ENCODE data around the gene ATF4.
A peak's percentile ranks its signal among the peaks of the same experiment; 100 is the strongest.

Gene ATF4

DNA sequence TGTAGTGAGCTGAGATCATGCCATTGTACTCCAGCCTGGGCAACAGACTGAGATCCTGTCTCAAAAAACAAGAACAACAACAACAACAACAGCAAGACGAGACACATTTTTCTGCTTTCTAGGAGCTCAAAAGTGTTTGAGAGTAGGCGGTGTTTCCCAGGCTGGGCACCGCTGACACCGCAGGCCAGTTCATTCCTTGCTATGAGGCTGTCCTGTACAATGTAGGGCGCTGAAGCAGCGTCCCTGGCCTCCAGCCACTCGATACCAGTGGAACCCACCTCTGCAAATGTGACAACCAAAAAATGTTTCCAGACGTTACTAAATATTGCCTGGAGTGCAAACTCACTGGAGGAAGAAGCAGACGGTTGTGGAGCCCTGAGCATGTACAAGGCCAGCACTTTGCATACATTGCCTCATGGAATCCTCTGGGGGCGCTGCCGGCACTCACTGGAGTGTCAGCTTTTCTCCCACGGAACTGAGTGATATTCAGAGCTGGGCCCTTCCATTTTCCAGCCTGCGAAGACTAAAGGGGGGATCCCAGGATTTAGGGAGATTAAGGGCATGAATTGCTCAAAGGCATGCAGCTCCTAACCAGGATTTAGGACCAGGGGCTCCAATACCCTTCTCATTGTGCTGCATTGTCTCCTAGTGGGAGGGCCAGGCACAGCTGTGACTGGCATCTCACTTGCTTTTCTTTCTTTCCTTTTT, 24.1 kb upstream of the ATF4 start:
- DNase-seq (ENCODE audit: insufficient read length, low spot score) (no peak), FAIRE-seq (peak; percentile 88)
- TF ChIP-seq POU2F2 (IDR thresholded peaks at IDR 0.05; ENCODE audit: low read depth, low read length) (peak; percentile 90; the same call in 1 of the 2 replicates), POLR2AphosphoS5 (IDR thresholded peaks at IDR 0.05; ENCODE audit: low read depth, low read length) (no peak)

DNA sequence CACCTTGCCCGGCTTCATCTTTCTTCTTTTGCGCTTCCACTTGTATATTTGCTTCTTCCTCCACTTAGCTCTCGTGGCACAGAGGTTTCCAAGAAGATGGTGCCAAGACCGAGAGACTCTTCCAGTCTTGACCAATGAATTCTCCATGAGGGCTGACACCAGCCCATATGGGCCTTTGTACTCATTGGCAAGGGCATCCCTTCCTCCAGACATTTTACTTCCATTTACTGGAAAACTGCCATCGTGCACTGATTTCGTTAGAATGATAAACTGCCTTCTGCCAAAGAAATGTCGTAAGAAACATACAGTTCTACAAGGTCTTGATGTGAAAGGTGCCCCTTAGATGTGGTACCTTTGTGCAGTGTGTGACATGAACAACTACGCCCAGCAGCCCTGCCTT, 22.9 kb upstream of the ATF4 start:
- TF ChIP-seq POLR2A (IDR thresholded peaks at IDR 0.05; ENCODE audit: low read depth, low read length) = no peak
- TF ChIP-seq TAF1 (IDR thresholded peaks at IDR 0.05; ENCODE audit: low read depth, low read length) = no peak
- TF ChIP-seq POU2F2 (IDR thresholded peaks at IDR 0.05; ENCODE audit: low read depth, low read length) = no peak
- TF ChIP-seq PAX5 (IDR thresholded peaks at IDR 0.05; ENCODE audit: insufficient read depth, low read length, severe bottlenecking) = no peak
- TF ChIP-seq POLR2AphosphoS5 (IDR thresholded peaks at IDR 0.05; ENCODE audit: low read depth, low read length) = no peak
- TF ChIP-seq SPI1 (IDR thresholded peaks at IDR 0.05; ENCODE audit: low read depth, low read length) = no peak
- no peak for FAIRE-seq
- DNase-seq (ENCODE audit: insufficient read length, low spot score) = no peak

DNA sequence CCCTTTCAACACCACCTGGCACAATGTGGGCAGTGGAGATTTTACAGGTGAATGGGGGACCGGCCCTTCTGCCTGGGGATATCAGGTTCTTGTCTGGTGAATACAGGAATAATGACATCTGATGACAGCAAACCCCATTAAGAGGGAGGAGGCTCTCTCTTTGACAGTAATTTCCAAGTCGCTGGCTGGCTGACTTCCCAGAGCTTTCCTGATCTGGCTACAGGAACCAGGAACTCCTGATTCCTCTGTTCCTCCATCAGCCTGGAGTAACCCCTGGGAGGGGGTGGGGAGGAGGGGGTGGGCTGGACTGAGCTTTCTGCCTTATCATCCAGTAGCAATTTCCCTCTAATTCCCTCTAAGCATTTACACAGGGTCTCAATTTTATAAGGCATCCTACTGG, 22.0 kb upstream of the ATF4 start:
- TF ChIP-seq SPI1 (IDR thresholded peaks at IDR 0.05; ENCODE audit: low read depth, low read length) (no peak), POLR2AphosphoS5 (IDR thresholded peaks at IDR 0.05; ENCODE audit: low read depth, low read length) (no peak), TAF1 (IDR thresholded peaks at IDR 0.05; ENCODE audit: low read depth, low read length) (no peak), POU2F2 (IDR thresholded peaks at IDR 0.05; ENCODE audit: low read depth, low read length) (no peak), PAX5 (IDR thresholded peaks at IDR 0.05; ENCODE audit: insufficient read depth, low read length, severe bottlenecking) (no peak), POLR2A (IDR thresholded peaks at IDR 0.05; ENCODE audit: low read depth, low read length) (no peak)
- DNase-seq (ENCODE audit: insufficient read length, low spot score) (no peak), FAIRE-seq (no peak)

DNA sequence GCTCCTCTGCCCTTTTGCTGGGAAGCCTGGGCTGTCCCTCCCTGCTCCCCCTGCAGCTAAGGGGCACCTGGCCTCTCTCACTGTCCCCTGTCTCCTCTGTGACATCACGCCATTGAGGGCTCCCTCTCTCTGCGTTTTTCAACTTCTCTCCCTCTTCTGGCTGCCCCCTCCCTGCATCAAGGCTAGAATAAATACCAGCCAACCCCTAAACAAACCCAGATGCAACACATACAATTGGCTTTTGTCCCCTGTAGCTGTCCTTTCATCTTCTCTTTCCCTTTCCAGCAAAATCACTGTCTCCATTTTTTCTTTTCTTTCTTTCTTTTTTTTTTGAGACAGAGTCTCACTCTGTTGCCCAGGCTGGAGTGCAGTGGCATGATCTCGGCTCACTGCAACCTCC, 21.6 kb upstream of the ATF4 start:
- TF ChIP-seq POLR2AphosphoS5 (IDR thresholded peaks at IDR 0.05; ENCODE audit: low read depth, low read length) (no peak), TAF1 (IDR thresholded peaks at IDR 0.05; ENCODE audit: low read depth, low read length) (no peak)
- FAIRE-seq = no peak
- DNase-seq (ENCODE audit: insufficient read length, low spot score) = no peak

DNA sequence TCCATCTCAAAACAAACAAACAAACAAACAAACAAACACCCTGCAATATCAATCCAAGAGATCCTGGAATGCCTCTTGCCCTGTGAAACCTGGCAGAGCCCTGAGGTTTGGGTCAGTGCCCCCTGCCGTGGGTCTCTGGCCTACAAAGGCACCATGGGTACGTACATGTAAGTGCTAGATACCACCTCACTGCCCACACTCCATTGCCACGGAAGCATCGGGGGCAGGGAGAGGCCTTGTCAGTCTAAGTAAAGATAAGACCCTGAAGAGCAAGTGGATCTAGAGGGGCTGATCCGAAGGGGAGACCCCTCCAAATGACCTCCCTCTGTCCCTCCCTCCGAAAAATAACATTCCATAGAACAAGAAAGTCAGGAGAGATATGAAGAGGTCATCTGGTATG, 20.3 kb upstream of the ATF4 start:
- TF ChIP-seq TAF1 (IDR thresholded peaks at IDR 0.05; ENCODE audit: low read depth, low read length) (no peak), POLR2A (IDR thresholded peaks at IDR 0.05; ENCODE audit: low read depth, low read length) (no peak), POU2F2 (IDR thresholded peaks at IDR 0.05; ENCODE audit: low read depth, low read length) (no peak), SPI1 (IDR thresholded peaks at IDR 0.05; ENCODE audit: low read depth, low read length) (no peak), POLR2AphosphoS5 (IDR thresholded peaks at IDR 0.05; ENCODE audit: low read depth, low read length) (no peak), PAX5 (IDR thresholded peaks at IDR 0.05; ENCODE audit: insufficient read depth, low read length, severe bottlenecking) (no peak)
- FAIRE-seq = no peak

DNA sequence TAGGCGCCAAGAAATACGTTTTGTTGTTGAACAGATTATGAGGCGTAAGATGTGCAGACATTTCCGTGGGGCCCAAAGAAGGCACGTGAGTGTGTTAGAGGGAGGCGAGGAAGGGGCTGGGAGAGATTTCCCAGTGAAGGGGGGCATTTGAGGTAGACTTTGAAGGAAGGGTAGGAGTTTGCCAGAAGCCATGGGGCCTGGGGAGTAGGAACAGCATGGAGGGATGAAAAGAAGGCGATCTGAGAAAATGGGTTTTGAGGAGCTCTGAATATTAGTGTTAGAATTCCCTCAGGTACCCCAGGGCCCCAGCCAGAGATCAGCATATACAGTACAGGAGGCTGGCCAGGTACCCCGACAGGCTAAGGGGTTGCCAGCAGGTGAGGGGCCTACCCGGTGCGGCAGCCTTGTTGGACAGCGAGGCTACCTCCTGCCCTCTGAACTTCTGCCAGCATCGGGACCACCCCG, 18.7 kb upstream of the ATF4 start:
- no peak for DNase-seq (ENCODE audit: insufficient read length, low spot score)
- no peak for FAIRE-seq
- no peak for TF ChIP-seq SPI1 (IDR thresholded peaks at IDR 0.05; ENCODE audit: low read depth, low read length)
- no peak for TF ChIP-seq PAX5 (IDR thresholded peaks at IDR 0.05; ENCODE audit: insufficient read depth, low read length, severe bottlenecking)
- no peak for TF ChIP-seq TAF1 (IDR thresholded peaks at IDR 0.05; ENCODE audit: low read depth, low read length)
- TF ChIP-seq POU2F2 (IDR thresholded peaks at IDR 0.05; ENCODE audit: low read depth, low read length) = no peak
- no peak for TF ChIP-seq POLR2AphosphoS5 (IDR thresholded peaks at IDR 0.05; ENCODE audit: low read depth, low read length)
- no peak for TF ChIP-seq POLR2A (IDR thresholded peaks at IDR 0.05; ENCODE audit: low read depth, low read length)

More for the DNA sequence above, 20.3 kb upstream of the ATF4 start:
- DNase-seq (ENCODE audit: insufficient read length, low spot score) = no peak

DNA sequence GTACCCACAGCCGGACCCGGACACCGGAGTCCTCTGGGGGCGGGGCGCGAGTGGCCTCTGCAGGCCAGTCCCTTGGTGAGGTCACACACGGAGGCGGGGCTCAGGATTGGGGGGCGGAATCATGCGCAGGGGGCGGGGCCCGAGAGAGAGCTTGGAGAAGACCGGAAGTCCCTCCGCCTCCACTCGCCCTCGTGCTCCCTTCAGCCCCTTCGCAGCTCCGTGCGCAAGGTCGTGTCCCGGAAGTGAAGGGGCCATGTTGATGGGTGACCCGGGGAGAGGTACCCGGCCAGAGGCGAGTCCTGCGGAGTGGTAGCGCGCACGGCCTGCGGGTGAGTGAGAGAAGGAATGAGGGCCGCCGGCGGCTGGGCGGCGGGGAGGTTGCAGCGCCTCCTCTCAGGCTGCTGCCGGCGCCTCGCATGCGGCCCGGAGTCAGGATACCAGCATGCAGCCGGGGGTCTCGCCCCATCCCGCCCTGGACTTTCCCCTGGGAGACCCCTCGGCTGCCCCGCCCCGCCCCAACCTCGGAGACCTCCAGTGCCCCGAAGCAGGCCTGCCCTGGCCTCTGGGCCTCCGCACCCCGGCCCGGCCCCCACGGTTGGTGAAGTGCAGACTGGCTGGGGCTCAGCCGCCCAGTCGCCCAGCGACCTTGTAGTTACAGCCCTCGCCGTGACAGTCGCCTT, 18.1 kb upstream of the ATF4 start, which contains the start of gene MIEF1:
Gene MIEF1 (plus strand): TSS at position 182 of the 680 bp plus-strand sequence. CDS start 9,005 bp downstream, outside the sequence.
- FAIRE-seq (peak; percentile 99), DNase-seq (ENCODE audit: insufficient read length, low spot score) (peak; percentile 99)
- peak; percentile 84 for TF ChIP-seq POLR2A (IDR thresholded peaks at IDR 0.05; ENCODE audit: low read depth, low read length)
- TF ChIP-seq PAX5 (IDR thresholded peaks at IDR 0.05; ENCODE audit: insufficient read depth, low read length, severe bottlenecking) = no peak
- peak; percentile 65; the same call in 1 of the 2 replicates for TF ChIP-seq TAF1 (IDR thresholded peaks at IDR 0.05; ENCODE audit: low read depth, low read length)
- TF ChIP-seq SPI1 (IDR thresholded peaks at IDR 0.05; ENCODE audit: low read depth, low read length) = 0 out of 2 replicates have a peak, but pooled peaks have one; percentile 26
- peak; percentile 38; the same call in 1 of the 2 replicates for TF ChIP-seq POU2F2 (IDR thresholded peaks at IDR 0.05; ENCODE audit: low read depth, low read length)
- TF ChIP-seq POLR2AphosphoS5 (IDR thresholded peaks at IDR 0.05; ENCODE audit: low read depth, low read length) = peak; percentile 85

DNA sequence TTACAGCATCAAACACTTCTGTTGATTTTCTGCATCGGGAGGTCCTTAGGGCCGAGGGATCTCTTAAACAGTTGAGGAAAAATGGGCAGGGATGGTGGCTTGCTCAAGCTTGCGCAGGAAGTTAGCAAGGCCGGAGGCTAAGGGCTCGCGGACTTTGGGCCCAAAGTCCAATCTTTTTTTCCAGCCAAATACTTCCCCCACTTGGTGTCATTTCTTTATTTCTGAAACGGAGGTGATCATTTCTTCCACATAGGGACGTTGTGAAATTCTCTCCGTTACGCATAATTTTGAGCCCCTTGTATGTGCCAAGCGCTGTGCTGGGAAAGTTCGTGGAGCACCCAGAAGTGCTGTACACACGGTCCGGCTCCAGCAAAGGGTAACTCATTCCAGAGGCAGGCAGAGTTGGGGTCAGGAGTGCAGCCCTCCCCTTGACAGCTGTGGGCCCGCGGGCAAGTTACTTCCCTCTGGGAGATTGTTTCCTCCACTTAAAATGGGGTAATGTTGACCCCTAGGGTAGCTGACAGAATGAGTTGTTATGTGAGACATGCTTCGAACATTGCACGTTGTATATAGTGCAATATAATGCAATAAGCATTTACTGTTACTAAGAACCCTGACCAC, 17.5 kb upstream of the ATF4 start:
- no peak for DNase-seq (ENCODE audit: insufficient read length, low spot score)

DNA sequence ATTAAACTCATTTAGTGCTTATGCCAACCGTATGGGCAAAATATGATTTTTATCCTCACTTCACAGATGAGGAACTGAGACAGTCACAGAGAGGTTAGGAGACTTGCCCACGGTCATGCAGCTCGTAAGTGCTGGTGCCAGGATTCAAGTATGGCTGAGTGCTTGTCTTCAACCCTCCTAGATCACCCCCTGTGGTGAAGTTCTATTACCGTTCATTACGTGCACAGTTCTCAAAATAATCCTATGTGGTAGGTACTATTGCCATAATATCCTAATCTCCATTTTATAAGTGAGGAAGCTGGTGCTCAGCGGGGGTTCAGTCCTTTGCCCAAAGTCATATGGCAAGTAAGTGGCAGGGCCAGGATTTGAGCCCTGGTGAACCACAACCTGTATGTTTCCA, 16.7 kb upstream of the ATF4 start:
- no peak for DNase-seq (ENCODE audit: insufficient read length, low spot score)
- TF ChIP-seq SPI1 (IDR thresholded peaks at IDR 0.05; ENCODE audit: low read depth, low read length) = peak; percentile 46
- no peak for TF ChIP-seq PAX5 (IDR thresholded peaks at IDR 0.05; ENCODE audit: insufficient read depth, low read length, severe bottlenecking)
- peak; percentile 77 for FAIRE-seq

More for the DNA sequence above, 17.5 kb upstream of the ATF4 start:
- TF ChIP-seq TAF1 (IDR thresholded peaks at IDR 0.05; ENCODE audit: low read depth, low read length) = no peak
- TF ChIP-seq PAX5 (IDR thresholded peaks at IDR 0.05; ENCODE audit: insufficient read depth, low read length, severe bottlenecking) = no peak
- no peak for TF ChIP-seq POU2F2 (IDR thresholded peaks at IDR 0.05; ENCODE audit: low read depth, low read length)
- TF ChIP-seq SPI1 (IDR thresholded peaks at IDR 0.05; ENCODE audit: low read depth, low read length) = no peak
- no peak for TF ChIP-seq POLR2A (IDR thresholded peaks at IDR 0.05; ENCODE audit: low read depth, low read length)
- no peak for TF ChIP-seq POLR2AphosphoS5 (IDR thresholded peaks at IDR 0.05; ENCODE audit: low read depth, low read length)
- FAIRE-seq = no peak

All from GM12891 (cell line).